Loucy (cell line): ENCODE data around the gene LKAAEAR1.

Source experiments
- H2AFZ ChIP-seq: fragments of 200-600 bp; sonication (generic); 2 replicates; pipeline ENCODE4 v1.6.0; 2016; ENCODE audit warnings: antibody characterized with exemption, mild to moderate bottlenecking, low read length, moderate library complexity
- H3F3A ChIP-seq: fragments of 200-600 bp; 2 replicates; pipeline ENCODE4 v1.6.0; 2016; ENCODE audit warnings: antibody characterized with exemption, low read depth, mild to moderate bottlenecking
- H3K27me3 ChIP-seq: fragments of 200-600 bp; sonication (generic); 2 replicates; pipeline ENCODE4 v1.6.1; 2014; ENCODE audit warnings: low read length, mild to moderate bottlenecking; ENCODE audit not compliant: insufficient read depth, poor library complexity, severe bottlenecking
- H3K36me3 ChIP-seq: fragments of 200-600 bp; sonication (generic); 2 replicates; pipeline ENCODE4 v1.6.1; 2016; ENCODE audit warnings: low read length; ENCODE audit not compliant: insufficient read depth
- H3K4me1 ChIP-seq: fragments of 200-600 bp; sonication (generic); 2 replicates; pipeline ENCODE4 v1.5.1; 2014; ENCODE audit warnings: low read length, mild to moderate bottlenecking; ENCODE audit not compliant: insufficient read depth, poor library complexity, severe bottlenecking
- H3K4me2 ChIP-seq: fragments of 200-600 bp; sonication (generic); 2 replicates; pipeline ENCODE4 v1.6.0; 2014; ENCODE audit warnings: antibody characterized with exemption, low read length, low read depth, mild to moderate bottlenecking; ENCODE audit not compliant: poor library complexity, severe bottlenecking
- H3K4me3 ChIP-seq: fragments of 200-600 bp; sonication (generic); 2 replicates; pipeline ENCODE4 v1.5.1; 2014; ENCODE audit warnings: low read length, mild to moderate bottlenecking, mixed read lengths; ENCODE audit not compliant: poor library complexity, severe bottlenecking
- H3K79me2 ChIP-seq: fragments of 200-600 bp; sonication (generic); 2 replicates; pipeline ENCODE4 v1.6.1; 2014; ENCODE audit warnings: low read length; ENCODE audit not compliant: insufficient read depth
- H3K9ac ChIP-seq: fragments of 200-600 bp; sonication (generic); 2 replicates; pipeline ENCODE4 v1.6.0; 2014; ENCODE audit warnings: mild to moderate bottlenecking, low read depth, low read length, moderate library complexity; ENCODE audit not compliant: poor library complexity, severe bottlenecking
- H3K9me2 ChIP-seq: fragments of 200-600 bp; sonication (generic); replicated peaks from 2 replicates; pipeline ENCODE4 v1.6.1; 2016; ENCODE audit warnings: low read depth, low read length, mixed read lengths
- H3K9me3 ChIP-seq: fragments of 200-600 bp; sonication (generic); 2 replicates; pipeline ENCODE4 v1.6.1; 2014; ENCODE audit warnings: mild to moderate bottlenecking, antibody characterized with exemption, low read length, low read depth; ENCODE audit not compliant: insufficient read depth
- H4K20me1 ChIP-seq: fragments of 200-600 bp; sonication (generic); 2 replicates; pipeline ENCODE4 v1.6.0; 2014; ENCODE audit warnings: antibody characterized with exemption, low read length, mild to moderate bottlenecking; ENCODE audit not compliant: insufficient read depth, poor library complexity, severe bottlenecking
- CTCF ChIP-seq: fragments of 200-600 bp; sonication (generic); conservative IDR thresholded peaks from 2 replicates; pipeline ENCODE4 v1.5.1; 2014; ENCODE audit warnings: mild to moderate bottlenecking, antibody characterized with exemption, low read length
- EZH2phosphoT487 ChIP-seq: fragments of 200-600 bp; IDR thresholded peaks from 2 replicates; pipeline ENCODE4 v1.6.1; 2018; ENCODE audit warnings: antibody characterized with exemption, mild to moderate bottlenecking, moderate library complexity, borderline replicate concordance

The LKAAEAR1 gene

GRCh38 chr20:64116541-64117431 lies 32.6 kb upstream of the LKAAEAR1 start:
- no peaks in the 10 kb centered on the region for H3F3A ChIP-seq
- H3K9ac ChIP-seq = no peak overlapping the region
- no peaks in the 10 kb centered on the region for H4K20me1 ChIP-seq
- peaks cover 13% of the 10 kb centered on the region for H3K4me1 ChIP-seq
- no peaks in the 10 kb centered on the region for H3K36me3 ChIP-seq
- H3K27me3 ChIP-seq = no peaks in the 10 kb centered on the region
- no peaks in the 10 kb centered on the region for H3K9me2 ChIP-seq
- no peak overlapping the region for H3K4me2 ChIP-seq
- no peak overlapping the region for H3K4me3 ChIP-seq
- no peak overlapping the region for H2AFZ ChIP-seq
- TF ChIP-seq CTCF = no peak
- TF ChIP-seq EZH2phosphoT487 = no peak
- no peaks in the 10 kb centered on the region for H3K79me2 ChIP-seq
- H3K9me3 ChIP-seq = no peaks in the 10 kb centered on the region

- no peak overlapping the region for H3K9ac ChIP-seq
- no peak overlapping the region for H3K4me3 ChIP-seq
- no peaks in the 10 kb centered on the region for H3K9me2 ChIP-seq
- H3F3A ChIP-seq = no peaks in the 10 kb centered on the region
- peaks cover 13% of the 10 kb centered on the region for H3K4me1 ChIP-seq
- H3K36me3 ChIP-seq = no peaks in the 10 kb centered on the region
- no peak overlapping the region for H2AFZ ChIP-seq
- H3K27me3 ChIP-seq = no peaks in the 10 kb centered on the region
- H3K79me2 ChIP-seq = no peaks in the 10 kb centered on the region
- H3K9me3 ChIP-seq = no peaks in the 10 kb centered on the region
- H3K4me2 ChIP-seq = no peak overlapping the region
- no peaks in the 10 kb centered on the region for H4K20me1 ChIP-seq
- no peak for TF ChIP-seq CTCF
- TF ChIP-seq EZH2phosphoT487 = no peak
Observed at GRCh38 chr20:64116016-64116415, 31.8 kb upstream of the LKAAEAR1 start.

- no peaks in the 10 kb centered on the region for H3K9me3 ChIP-seq
- H3F3A ChIP-seq = no peaks in the 10 kb centered on the region
- no peaks in the 10 kb centered on the region for H3K79me2 ChIP-seq
- no peaks in the 10 kb centered on the region for H3K9me2 ChIP-seq
- no peak overlapping the region for H3K4me2 ChIP-seq
- peaks cover 13% of the 10 kb centered on the region for H3K4me1 ChIP-seq
- TF ChIP-seq EZH2phosphoT487 (no peak), CTCF (no peak)
- no peaks in the 10 kb centered on the region for H3K27me3 ChIP-seq
- no peak overlapping the region for H2AFZ ChIP-seq
- no peaks in the 10 kb centered on the region for H4K20me1 ChIP-seq
- no peak overlapping the region for H3K9ac ChIP-seq
- H3K36me3 ChIP-seq = no peaks in the 10 kb centered on the region
- no peak overlapping the region for H3K4me3 ChIP-seq
Observed at GRCh38 chr20:64115171-64115911, 31.1 kb upstream of the LKAAEAR1 start.
